HFFc6 (cell line): ENCODE data around the gene EXOSC1. TPM values are rescaled to one million over a fixed set of nuclear protein-coding genes. Genes with fewer than 3 reads are reported as not detected.
A peak's percentile ranks its signal among the peaks of the same experiment; 100 is the strongest.

ENCODE experiments used
- DNase-seq: peaks from one replicate; pipeline ENCODE4 v3.0.0-alpha.2; 2018
- H3K27ac Mint-ChIP-seq: 2 replicates; pipeline ENCODE4 v1.8.0; 2020; ENCODE audit warnings: mild to moderate bottlenecking, mixed read lengths
- H3K27me3 Mint-ChIP-seq: 2 replicates; pipeline ENCODE4 v1.8.0; 2021; ENCODE audit warnings: mild to moderate bottlenecking, moderate library complexity, mixed read lengths; ENCODE audit not compliant: insufficient read depth
- H3K36me3 Mint-ChIP-seq: 2 replicates; pipeline ENCODE4 v1.8.0; 2021; ENCODE audit warnings: low read depth, mixed read lengths
- H3K4me1 Mint-ChIP-seq: 2 replicates; pipeline ENCODE4 v1.8.0; 2020; ENCODE audit warnings: low read depth, mixed read lengths
- H3K4me3 Mint-ChIP-seq: 2 replicates; pipeline ENCODE4 v1.8.0; 2020; ENCODE audit warnings: mild to moderate bottlenecking, moderate library complexity, mixed read lengths
- H3K9me3 Mint-ChIP-seq: 2 replicates; pipeline ENCODE4 v1.8.0; 2020; ENCODE audit warnings: mild to moderate bottlenecking, mixed read lengths
- CTCF ChIP-seq: fragments of 200-600 bp; sonication (generic); IDR thresholded peaks from 2 replicates; pipeline ENCODE4 v1.5.0; 2021; ENCODE audit warnings: antibody characterized with exemption, mild to moderate bottlenecking
- total RNA-seq, 6 experiments: library from RNA; stranded (reverse); fragmentation: NEBNext Ultra II Directional; extraction: Animal tissue kit (Norgen Biotek cat#: 25700); gene quantifications; 2 replicates in 1 of 6; 3 replicates in 5 of 6; pipeline ENCODE4 v1.2.3, GENCODE V29; 2021

Gene EXOSC1
- total RNA-seq, 6 experiments from 2014 or later, result 36.2 to 42.8 (median 39.9) TPM

DNA sequence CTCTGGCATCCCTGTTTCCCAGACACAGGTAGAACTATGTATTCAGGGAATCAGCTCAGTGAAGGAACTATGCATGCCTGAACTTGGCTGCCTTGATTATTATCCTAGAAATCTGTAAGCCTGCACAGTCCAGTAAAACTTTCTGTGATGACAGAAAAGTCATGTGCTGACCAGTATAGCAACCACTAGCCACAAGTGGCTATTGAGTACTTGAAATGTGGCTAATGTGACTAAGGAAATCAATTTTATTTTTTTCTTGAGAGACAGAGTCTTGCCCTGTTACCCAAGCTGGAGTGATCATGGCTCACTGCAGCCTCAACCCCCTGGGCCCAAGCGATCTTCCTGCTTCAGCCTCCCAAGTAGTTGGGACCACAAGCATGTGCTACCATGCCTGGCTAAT lies 3.5 kb downstream of the EXOSC1 start:
- H3K27me3 Mint-ChIP-seq, result peaks cover 7% of the 10 kb centered on the region
- no peaks in the 10 kb centered on the region; the same call in 1 of the 2 replicates for H3K9me3 Mint-ChIP-seq
- no peak for TF ChIP-seq CTCF
- H3K36me3 Mint-ChIP-seq, result peaks cover 20% of the 10 kb centered on the region
- no peak overlapping the region for H3K4me3 Mint-ChIP-seq
- H3K4me1 Mint-ChIP-seq, result peaks cover 26% of the 10 kb centered on the region
- no peak for DNase-seq
- no peak overlapping the region for H3K27ac Mint-ChIP-seq

GRCh38 chr10:97435211-97435610 lies 10.6 kb downstream of the EXOSC1 start:
- Mint-ChIP-seq H3K4me1 (peaks cover 6% of the 10 kb centered on the region), H3K9me3 (no peaks in the 10 kb centered on the region), H3K36me3 (peaks cover 18% of the 10 kb centered on the region; the same call in 1 of the 2 replicates), H3K27ac (peak overlapping the region; percentile 18; the same call in 1 of the 2 replicates), H3K4me3 (no peak overlapping the region), H3K27me3 (no peaks in the 10 kb centered on the region; the same call in 1 of the 2 replicates)
- no peak for DNase-seq
- no peak for TF ChIP-seq CTCF

- Mint-ChIP-seq H3K9me3 (no peaks in the 10 kb centered on the region), H3K36me3 (peaks cover 14% of the 10 kb centered on the region; the same call in 1 of the 2 replicates), H3K4me3 (no peak overlapping the region), H3K27me3 (no peaks in the 10 kb centered on the region; the same call in 1 of the 2 replicates), H3K27ac (peak overlapping the region; percentile 14; the same call in 1 of the 2 replicates), H3K4me1 (peaks cover 6% of the 10 kb centered on the region)
- TF ChIP-seq CTCF, result no peak
- no peak for DNase-seq
Observed at GRCh38 chr10:97434557-97434956, 11.2 kb downstream of the EXOSC1 start.

- no peak for TF ChIP-seq CTCF
- Mint-ChIP-seq H3K36me3 (peaks cover 11% of the 10 kb centered on the region; the same call in 1 of the 2 replicates), H3K9me3 (no peaks in the 10 kb centered on the region), H3K27me3 (no peaks in the 10 kb centered on the region; the same call in 1 of the 2 replicates), H3K4me3 (no peak overlapping the region), H3K27ac (peak overlapping the region; percentile 14), H3K4me1 (peaks cover 4% of the 10 kb centered on the region)
- no peak for DNase-seq
Observed at GRCh38 chr10:97434055-97434454, 11.8 kb downstream of the EXOSC1 start.

DNA sequence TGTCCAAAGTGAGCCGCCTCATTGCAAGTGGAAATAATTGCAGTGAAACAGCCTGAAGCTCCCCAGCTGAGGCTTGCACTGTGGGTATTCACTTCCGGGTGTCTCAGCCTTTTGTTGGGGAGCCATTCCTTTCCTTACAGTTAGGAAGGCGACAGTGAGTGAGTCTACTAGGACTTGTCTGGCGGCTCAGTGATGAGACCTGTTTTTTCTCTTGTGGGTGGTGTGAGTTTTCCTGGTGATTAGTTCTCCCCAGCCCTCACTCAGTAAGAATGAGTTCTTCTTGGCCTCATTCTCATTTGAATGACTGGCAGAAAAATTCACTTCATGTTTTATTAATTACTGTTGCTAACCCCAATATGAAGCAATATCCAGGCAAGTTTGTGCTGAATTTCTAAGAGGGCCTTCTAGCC lies 17.2 kb downstream of the EXOSC1 start:
- H3K4me3 Mint-ChIP-seq, result peak overlapping the region; percentile 93
- H3K27ac Mint-ChIP-seq, result peak overlapping the region; percentile 84
- H3K4me1 Mint-ChIP-seq, result peaks cover 28% of the 10 kb centered on the region
- DNase-seq, result peak; percentile 34
- H3K9me3 Mint-ChIP-seq, result no peaks in the 10 kb centered on the region
- H3K36me3 Mint-ChIP-seq, result peaks cover 31% of the 10 kb centered on the region
- no peak for TF ChIP-seq CTCF
- H3K27me3 Mint-ChIP-seq, result peaks cover 5% of the 10 kb centered on the region
